OCI-LY3 (cell line): ENCODE results near the gene FOXF2.

Experiments
- CTCF ChIP-seq: fragments of 200-600, 300-600 bp; sonication (generic); IDR thresholded peaks from 2 replicates; pipeline ENCODE4 v1.5.1; 2014; ENCODE audit warnings: antibody characterized with exemption, low read length, low read depth
- EZH2phosphoT487 ChIP-seq: fragments of 200-600 bp; shearing (Covaris generic); IDR thresholded peaks from 2 replicates; pipeline ENCODE4 v1.6.1; 2018; ENCODE audit warnings: antibody characterized with exemption, mixed run types, low read depth

- TF ChIP-seq CTCF (no peak), EZH2phosphoT487 (no peak)
These were observed 6.8 kb downstream of the FOXF2 start for GRCh38 chr6:1395941-1396908.
